Iris pigment epithelial cell (primary cell): ENCODE data around the gene CCDC142.
A peak's percentile ranks its signal among the peaks of the same experiment; 100 is the strongest.

Source experiments
- DNase-seq: peaks from one replicate; pipeline ENCODE4 v3.0.0-alpha.2; 2011; ENCODE audit warnings: low read depth

The CCDC142 gene

DNA sequence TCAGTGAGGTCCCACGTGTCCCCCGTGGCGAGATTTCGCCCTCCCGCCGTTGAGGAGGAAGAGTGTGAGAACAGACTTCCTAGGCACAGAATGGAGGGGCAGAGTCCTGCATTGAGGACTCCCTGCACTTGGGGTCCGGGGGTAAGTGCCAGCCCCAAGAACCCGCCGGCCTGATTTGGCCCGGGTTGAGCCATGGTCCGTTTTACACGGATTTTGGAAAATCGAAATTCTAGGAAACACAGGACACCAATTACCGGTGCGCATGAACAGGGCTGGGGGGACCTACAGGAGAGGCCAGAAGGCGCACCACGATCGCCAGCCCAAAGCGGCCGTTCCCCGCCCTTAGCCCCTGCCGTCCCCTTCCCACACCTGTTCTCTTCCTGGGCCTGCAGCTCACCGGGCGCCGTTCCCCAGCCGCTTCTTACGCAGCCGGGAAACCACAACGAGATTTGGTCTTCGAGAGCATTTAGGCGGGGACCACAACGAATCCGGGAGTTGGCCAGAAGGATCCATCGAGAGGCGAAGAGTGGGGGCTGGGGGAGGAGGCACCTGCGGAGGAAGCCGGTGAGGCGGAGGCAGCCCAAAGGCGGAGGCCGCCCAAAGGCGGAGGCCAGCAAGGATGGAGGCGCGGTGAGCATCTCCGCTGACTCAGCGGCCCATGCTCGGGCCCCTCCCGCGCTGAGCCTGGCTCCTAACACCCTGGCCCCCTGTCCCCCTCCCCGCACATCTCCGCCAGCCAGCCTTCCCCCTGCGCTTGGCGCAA is 31.0 kb upstream of the CCDC142 start:
- DNase-seq, result no peak

DNA sequence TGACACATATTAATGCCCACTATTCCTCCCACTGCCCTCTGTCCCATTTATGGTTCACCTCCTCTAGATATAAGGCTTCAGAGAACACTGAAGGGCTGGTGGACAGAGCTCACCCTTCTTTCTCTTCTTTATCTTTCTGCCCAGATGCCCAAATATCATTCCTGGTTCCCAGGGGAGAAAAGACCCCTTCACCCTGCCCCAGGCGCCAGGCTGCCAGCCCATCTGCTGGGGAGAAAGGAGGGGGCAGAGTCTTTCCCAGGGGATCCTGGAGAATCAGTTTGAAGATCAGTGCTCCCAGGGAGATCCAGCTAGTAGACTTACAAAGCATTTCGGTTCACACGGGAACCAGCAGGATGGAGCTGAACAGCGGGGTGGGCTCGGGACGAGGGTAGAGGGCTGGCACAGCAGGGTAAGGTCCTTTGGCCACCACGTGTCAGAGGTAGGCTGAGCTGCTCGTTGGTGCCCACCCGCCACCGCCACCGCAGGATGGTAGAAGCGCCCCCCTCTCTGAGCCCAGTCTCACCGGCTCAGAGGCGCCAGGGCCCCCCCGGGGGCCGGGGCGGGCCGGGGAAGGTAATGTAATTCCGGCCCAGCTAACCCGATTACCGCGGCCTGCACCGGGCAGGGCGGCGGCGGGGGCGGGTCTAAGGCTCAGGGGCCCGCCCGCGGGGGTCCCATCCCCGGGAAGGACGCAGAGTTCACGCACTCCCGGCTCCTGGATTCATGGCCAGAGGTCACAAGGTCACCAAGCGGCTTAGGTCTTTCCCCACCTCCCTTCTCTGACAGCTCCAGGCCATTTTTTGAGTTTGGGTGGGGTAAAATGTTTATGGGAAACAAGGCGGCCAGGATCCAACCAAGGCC is 30.2 kb upstream of the CCDC142 start:
- DNase-seq, result no peak

DNA sequence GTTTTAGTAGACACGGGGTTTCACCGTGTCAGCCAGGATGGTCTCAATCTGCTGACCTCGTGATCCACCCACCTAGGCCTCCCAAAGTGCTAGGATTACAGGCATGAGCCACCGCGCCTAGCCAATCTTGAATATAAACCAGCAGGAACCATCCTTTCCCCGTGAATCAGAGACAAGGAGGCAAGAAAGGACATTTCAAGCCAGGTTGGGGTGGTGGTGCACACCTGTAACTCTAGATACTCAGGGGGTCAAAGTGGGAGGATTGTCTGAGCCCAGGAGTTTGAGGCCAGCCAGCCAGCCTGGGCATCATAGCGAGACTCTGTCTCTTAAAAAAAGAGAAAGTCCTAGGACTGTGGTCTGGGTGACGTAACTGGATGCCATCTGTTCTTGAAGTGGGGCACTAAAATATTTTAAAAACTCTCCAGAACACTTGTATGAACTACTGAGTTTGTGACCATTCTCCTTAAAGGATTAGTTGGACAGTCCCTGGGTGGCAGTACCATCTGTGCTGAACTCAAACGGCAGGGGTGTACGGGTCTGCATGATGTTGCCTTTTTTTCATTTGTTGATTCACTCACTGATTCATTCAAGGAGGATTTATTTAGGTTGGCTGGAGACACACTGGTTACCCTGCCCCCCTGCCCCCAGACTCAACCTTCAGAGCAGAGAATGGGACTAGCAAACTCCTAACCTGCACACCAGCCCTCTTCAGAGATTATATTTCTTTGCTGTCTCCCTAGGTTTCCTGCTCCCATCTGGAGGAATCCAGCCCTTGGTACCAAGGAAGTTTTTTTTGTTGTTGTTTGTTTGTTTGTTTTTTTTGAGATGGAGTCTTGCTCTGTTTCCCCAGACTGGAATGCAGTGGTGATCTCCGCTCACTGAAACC is 28.5 kb upstream of the CCDC142 start:
- no peak for DNase-seq

DNA sequence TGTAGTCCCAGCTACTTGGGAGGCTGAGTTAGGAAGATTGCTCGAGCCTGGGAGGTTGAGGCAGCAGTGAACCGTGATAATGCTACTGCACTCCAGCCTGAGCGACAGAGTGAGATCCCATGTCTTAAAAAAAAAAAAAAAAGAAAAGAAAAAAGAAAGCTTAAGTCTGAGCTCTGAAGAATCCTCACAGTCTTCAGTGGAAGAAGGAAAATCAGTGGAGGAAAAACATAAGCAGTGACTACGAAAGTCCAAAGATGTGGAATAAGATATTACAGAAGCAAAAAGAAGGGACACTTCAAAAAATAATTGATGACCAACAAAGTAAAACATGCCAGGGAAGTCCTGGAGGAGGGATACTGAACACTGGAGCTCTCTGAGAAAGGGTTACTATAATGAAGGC is 27.5 kb upstream of the CCDC142 start:
- DNase-seq, result no peak

- DNase-seq, result peak; percentile 44
Measured at GRCh38 chr2:74507926-74508520, 25.2 kb upstream of the CCDC142 start.

- peak; percentile 97 for DNase-seq
Measured at GRCh38 chr2:74507145-74507925, 24.5 kb upstream of the CCDC142 start, which contains the start of gene PCGF1. TSS of gene PCGF1 (minus strand) at chr2:74507695. CDS start at chr2:74507668, 27 bp downstream.

DNA sequence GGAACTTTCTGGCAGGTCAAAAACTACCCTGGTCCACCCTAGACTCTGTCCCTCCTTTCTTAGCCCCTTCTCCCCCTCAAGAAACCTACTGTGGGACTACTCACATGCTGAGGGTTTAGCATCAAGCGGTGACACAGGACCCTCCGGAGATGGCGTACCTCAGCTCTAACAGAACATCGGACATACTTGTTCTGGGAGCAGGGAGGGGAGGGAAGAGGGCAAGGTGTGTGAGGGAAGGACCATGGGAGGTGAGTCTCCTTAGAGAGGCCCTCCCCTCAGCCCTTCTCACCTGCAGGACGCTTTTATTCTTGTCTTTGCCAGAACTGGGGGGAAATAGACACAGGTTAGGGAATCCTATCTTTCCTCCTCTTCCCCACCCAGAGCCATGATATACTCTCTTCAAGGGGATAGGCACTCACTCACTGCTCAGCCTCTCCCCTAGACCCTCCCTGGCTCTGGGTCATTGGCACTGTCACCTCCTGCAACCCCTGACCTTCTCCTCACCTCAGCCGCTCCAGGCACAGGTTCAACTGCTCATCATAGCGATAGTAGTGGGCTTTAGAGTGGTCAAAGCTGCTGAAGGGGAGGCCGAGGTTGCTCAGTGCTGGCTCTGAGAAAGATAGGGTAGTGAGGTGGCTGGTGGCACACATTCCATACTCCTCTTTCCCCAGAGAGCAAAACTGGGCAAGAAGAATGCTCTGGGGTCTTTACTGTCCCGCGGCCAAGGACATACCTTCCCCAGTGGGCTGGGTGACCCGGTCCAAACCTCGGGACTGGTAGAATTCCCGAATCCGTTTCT is 22.8 kb upstream of the CCDC142 start:
- no peak for DNase-seq

GRCh38 chr2:74504591-74504990 is 21.8 kb upstream of the CCDC142 start:
- no peak for DNase-seq

GRCh38 chr2:74503506-74504475 is 21.0 kb upstream of the CCDC142 start:
- no peak for DNase-seq

DNA sequence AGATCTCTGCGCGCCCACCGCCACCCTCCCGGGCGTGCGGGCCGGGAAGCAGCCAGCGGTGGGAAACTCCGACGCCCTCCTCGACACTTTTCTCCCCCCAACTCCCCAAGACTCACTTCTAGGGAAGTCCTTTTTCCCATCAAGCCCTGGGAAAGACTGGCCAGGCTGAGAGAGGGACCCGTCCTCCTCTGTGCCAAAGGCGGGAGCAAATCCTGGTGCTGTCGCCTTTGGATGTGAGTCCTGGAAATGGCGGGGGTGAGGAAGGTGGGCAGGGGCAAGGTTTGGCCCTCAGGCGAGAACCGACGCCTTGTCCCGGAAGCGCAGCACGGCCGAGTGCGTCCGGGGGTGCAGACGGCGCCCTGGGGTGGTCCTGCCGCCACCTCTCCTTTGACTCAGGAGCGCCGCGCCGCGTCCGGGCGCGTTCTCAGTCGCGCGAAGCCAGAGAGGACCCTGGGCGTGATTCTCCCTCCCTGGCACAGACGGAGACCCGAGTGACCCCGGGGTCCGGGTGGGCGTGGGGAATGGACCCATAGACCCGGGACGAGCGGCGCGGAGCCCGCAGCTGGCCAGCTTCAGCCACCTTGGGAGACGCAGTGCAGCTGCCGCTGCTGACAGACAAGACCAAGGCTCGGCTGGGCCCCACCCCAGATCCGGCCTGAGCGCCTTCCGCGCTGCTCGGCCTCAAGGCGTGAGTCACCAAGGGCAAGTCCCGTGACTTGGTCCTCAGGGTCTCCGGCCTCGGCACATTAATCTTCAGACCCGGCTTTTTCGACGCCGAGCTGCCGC is 20.1 kb upstream of the CCDC142 start:
- DNase-seq, result peak; percentile 88

DNA sequence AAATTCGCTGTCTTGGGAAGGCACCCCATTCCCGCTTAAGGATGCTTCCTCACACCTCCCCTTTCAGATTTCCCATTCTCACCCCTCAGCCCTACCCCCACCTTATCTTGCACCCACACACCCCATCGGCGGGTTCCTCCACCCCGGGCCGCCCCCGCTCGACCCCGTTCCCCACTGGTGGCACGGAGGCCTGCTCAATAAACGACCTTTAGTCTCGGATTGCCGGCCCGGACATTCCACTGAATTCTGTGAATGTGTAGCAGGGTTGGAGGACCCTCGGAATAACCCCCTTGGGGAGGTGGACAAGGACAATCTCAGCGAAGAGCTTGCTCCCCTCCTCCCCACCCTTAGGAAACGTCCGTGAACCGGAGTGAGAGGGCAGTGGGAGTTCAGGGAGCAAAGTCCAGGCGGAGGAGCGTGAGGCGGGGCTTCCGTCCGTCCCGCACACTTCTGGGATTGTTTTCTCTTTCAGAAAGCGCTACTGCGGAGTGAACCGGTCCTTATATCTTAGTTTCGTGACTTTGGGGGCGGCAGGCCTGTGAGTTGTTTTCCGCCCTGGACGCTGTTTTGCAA is 19.4 kb upstream of the CCDC142 start:
- DNase-seq, result peak; percentile 9

DNA sequence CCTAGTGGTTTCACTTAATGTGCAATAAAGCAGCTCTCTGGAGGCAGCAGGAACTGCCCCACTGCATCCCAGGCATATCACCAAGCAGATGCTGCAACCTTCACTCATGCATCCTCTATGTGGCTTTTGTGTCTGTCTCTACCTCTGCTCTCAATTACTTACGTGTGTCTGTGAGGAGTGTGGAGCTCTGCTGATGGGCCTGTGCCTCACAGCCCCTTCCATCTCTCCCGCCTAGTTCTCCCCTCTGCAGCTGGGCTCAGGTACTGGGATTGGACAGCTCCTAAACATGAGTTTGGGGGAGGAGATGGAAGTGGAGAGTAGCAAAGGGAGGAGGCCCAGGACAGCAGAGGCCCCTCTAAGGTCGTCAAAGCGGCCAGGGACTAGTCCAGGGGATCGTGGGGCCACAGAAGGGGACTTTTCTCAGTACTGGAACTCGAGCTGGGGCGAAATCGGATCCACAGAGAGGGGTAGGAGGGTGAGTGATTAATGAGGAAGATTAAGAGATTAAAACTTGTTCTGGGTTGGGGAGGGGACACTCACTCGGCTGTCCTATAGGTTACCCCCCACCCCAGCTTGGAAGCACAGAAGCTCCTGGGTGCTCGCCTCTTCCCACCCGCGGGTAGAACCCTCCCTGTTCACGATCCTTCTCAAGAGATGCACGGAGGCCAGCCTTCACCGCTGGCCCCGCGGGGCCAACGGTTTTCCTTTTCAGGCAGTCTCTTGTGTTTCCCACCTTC is 18.7 kb upstream of the CCDC142 start:
- no peak for DNase-seq

GRCh38 chr2:74500578-74500946 is 17.8 kb upstream of the CCDC142 start:
- DNase-seq, result no peak

- no peak for DNase-seq
Measured at GRCh38 chr2:74499940-74500577, 17.3 kb upstream of the CCDC142 start.

GRCh38 chr2:74499267-74499939 is 16.6 kb upstream of the CCDC142 start, which contains the start of gene LBX2:
TSS of gene LBX2 (minus strand) at chr2:74499603. CDS start at chr2:74499537, 66 bp downstream.
- DNase-seq, result peak; percentile 28
